Kidney (tissue), 14 donors: ENCODE measurements around the gene WDFY3. TPM values are rescaled to one million over a fixed set of nuclear protein-coding genes. Genes with fewer than 3 reads are reported as not detected.

Experiments
- DNase-seq, 5 donors: peaks; one replicate each; pipeline ENCODE4 v3.0.0-alpha.2; 2013 to 2020
- FAIRE-seq: peaks from 2 replicates; lab custom pipeline; 2012; peaks lifted over from hg19 to GRCh38; lab: Jason Lieb, UNC
- H3K27ac ChIP-seq, 2 donors: one replicate each; pipeline ENCODE4 v1.7.0; 2013; ENCODE audit warnings: low read depth in 2 of 2, low read length in 2 of 2, inconsistent platforms in 1 of 2
- H3K27me3 ChIP-seq: one replicate; pipeline ENCODE4 v1.7.1; 2013; ENCODE audit warnings: low read length, inconsistent platforms; ENCODE audit not compliant: control insufficient read depth, insufficient read depth
- H3K36me3 ChIP-seq, 3 donors: one replicate each; pipeline versions ENCODE4 v1.7.0 to v1.7.1; 2013; ENCODE audit warnings: low read length in 3 of 3, control low read depth in 1 of 3, inconsistent platforms in 1 of 3; ENCODE audit not compliant: insufficient read depth in 3 of 3, control insufficient read depth in 2 of 3
- H3K4me1 ChIP-seq, 3 donors: one replicate each; pipeline versions ENCODE4 v1.7.0 to v1.7.1; 2013; ENCODE audit warnings: low read length in 3 of 3, inconsistent platforms in 1 of 3, low read depth in 1 of 3; ENCODE audit not compliant: control insufficient read depth in 2 of 3, insufficient read depth in 2 of 3
- H3K4me3 ChIP-seq, 3 donors: one replicate each; pipeline versions ENCODE4 v1.7.0 to v1.8.1; 2013; ENCODE audit warnings: low read length in 3 of 3, control low read depth in 1 of 3, inconsistent platforms in 1 of 3
- H3K9ac ChIP-seq, 3 donors: one replicate each; pipeline versions ENCODE4 v1.7.0 to v1.7.1; 2013; ENCODE audit warnings: low read length in 3 of 3, control low read depth in 1 of 3, inconsistent platforms in 1 of 3
- H3K9me3 ChIP-seq, 3 donors: one replicate each; pipeline versions ENCODE4 v1.7.0 to v1.7.1; 2013; ENCODE audit warnings: low read length in 3 of 3, control low read depth in 1 of 3, inconsistent platforms in 1 of 3; ENCODE audit not compliant: control insufficient read depth in 2 of 3, insufficient read depth in 1 of 3
- intact Hi-C: fragments of 100-400 bp; cut with DNase I; formaldehyde crosslinking; loops from one replicate; pipeline ENCODE4 v1.11.1; 2022
- polyA plus RNA-seq: library from polyadenylated mRNA; stranded (reverse); fragments of 350-450 nt; fragmentation: Illumina TruSeq; extraction: RNeasy Lipid Tissue Mini Kit (QIAGEN cat#74804); gene quantifications from one replicate; pipeline ENCODE4 v1.2.3, GENCODE V29; 2014; ENCODE audit warnings: low read depth, low replicate concordance; ENCODE audit not compliant: insufficient read depth
- total RNA-seq: library from RNA; stranded (reverse); fragmentation: NEBNext Ultra II Directional; extraction: Animal tissue kit (Norgen Biotek cat#: 25700); gene quantifications from one replicate; pipeline ENCODE4 v1.2.1, GENCODE V29; 2021
- TF ChIP-seq, protein P1 (sequence below): IDR thresholded peaks from 3 replicates; pipeline ENCODE4 v1.5.1; 2012; ENCODE audit warnings: mild to moderate bottlenecking, moderate library complexity, borderline replicate concordance; ENCODE audit not compliant: insufficient read depth; ENCODE audit errors: extremely low read depth
- donor health status: control.
- donor health status: control.
- donor health status: control.
- donor health status: control.
- donor health status: control.
- donor health status: DM: yes; HTN: yes; CAD: no.
- donor health status: Normal renal cell carcinoma (clear cell type).

The WDFY3 gene
- total and polyA plus RNA-seq, 2 donors from 2014 or later: 9.4 to 151 TPM

DNA sequence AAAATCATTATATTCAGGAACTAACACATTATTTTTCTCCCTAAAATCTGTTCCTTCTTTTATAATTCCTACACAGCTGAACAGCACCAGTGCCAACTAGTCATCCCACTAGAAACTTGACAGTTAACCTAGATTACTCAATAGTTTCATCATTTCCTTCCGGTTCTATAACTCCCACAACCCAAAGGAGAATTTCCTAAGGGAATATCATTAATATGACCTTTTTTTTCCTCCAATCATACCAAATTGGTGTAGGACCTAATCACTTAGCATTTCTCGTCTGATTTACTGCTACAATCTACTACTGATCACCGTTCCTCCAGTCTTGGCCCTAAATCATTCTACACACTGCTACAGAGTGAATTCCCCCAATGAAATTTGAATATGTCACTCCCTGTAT is 45.9 kb downstream of the WDFY3 start:
- Histone ChIP-seq H3K4me3 (no peak overlapping the region), H3K36me3 (no peaks in the 10 kb centered on the region), H3K9ac (no peak overlapping the region), H3K27me3 (no peaks in the 10 kb centered on the region), H3K27ac (no peak overlapping the region), H3K9me3 (no peaks in the 10 kb centered on the region), H3K4me1 (peaks cover 0 to 9% (median 5%) of the 10 kb centered on the region in 3 donors)
- no peak for DNase-seq
- intact Hi-C loops: no loop called here
- TF ChIP-seq, protein P1, sequence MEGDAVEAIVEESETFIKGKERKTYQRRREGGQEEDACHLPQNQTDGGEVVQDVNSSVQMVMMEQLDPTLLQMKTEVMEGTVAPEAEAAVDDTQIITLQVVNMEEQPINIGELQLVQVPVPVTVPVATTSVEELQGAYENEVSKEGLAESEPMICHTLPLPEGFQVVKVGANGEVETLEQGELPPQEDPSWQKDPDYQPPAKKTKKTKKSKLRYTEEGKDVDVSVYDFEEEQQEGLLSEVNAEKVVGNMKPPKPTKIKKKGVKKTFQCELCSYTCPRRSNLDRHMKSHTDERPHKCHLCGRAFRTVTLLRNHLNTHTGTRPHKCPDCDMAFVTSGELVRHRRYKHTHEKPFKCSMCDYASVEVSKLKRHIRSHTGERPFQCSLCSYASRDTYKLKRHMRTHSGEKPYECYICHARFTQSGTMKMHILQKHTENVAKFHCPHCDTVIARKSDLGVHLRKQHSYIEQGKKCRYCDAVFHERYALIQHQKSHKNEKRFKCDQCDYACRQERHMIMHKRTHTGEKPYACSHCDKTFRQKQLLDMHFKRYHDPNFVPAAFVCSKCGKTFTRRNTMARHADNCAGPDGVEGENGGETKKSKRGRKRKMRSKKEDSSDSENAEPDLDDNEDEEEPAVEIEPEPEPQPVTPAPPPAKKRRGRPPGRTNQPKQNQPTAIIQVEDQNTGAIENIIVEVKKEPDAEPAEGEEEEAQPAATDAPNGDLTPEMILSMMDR: no peak
- FAIRE-seq: no peak

DNA sequence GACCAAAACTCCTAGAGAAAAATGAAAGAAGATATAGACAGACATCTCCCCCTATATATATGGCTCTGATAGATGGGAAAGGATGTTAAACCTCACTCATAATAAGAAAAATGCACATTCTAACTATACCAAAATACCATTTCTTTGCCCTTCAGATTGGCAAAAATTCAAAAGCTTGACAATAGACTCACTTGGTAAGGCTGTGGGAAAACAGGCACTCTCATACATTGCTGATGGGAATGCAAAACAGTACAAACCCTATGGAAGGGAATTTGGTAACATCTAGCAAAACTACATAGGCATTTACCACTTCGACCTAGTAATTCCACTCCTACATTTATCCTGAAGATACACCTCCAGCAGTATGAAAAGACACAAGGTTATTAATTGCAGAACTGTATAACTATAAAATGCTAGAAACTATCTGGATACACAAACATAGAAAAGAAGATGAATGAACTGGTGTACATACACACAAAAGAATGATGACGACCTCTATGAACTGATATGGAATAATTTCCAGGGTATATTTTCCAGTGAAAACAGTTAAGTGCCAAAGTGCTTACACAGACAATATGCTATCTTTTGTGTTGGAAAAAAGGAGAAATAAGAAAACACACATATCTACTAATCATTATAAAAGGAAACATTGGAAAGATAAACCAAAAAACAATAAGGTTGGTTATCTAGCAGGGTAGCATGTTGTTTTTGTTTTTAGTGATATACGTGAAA is 48.5 kb downstream of the WDFY3 start:
- no peaks in the 10 kb centered on the region for H3K27me3 ChIP-seq
- H3K9ac ChIP-seq: no peak overlapping the region
- peaks cover 0 to 6% (median 3%) of the 10 kb centered on the region in 3 donors for H3K4me1 ChIP-seq
- no peak overlapping the region for H3K27ac ChIP-seq
- FAIRE-seq (peak; percentile 8), DNase-seq (no peak)
- H3K4me3 ChIP-seq: no peak overlapping the region
- H3K36me3 ChIP-seq: peaks cover 0 to 2% (median 0%) of the 10 kb centered on the region in 3 donors
- TF ChIP-seq, protein P1: no peak
- intact Hi-C loops: no loop called here
- no peaks in the 10 kb centered on the region for H3K9me3 ChIP-seq

DNA sequence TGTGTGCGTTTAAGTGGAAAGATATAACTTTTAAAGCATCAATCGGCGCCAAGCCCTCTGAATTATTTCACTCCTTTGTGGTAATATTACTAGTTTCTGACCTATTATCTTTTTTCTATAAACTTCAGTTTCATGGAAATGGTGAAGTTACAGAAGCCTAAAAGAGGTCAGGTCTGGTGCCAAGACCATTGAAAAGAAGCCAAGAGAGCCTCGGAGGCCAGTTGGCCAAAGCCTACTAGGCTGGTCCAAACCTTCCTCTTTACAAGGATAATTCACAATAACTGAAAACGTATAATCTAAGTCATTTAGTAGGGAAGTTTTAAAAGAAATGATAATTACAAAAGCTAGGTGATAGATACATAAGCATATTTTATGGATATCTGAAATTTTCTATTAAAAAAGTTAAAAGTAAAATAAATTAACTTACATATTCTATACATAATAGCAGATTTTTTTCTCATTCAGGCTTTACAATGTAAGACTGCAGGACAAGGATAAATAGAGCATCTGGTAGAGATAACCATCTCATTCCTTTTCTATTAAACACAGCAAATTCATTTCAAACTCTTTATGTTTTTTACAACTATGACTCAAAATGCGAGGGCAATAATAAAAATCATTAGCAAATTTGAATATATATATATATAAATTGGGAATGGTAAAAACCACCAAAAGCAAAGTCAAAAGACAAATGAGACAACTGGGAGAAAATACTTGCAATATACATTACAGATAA is 49.2 kb downstream of the WDFY3 start:
- DNase-seq (no peak), FAIRE-seq (peak; percentile 6)
- H3K4me1 ChIP-seq: peaks cover 0 to 6% (median 3%) of the 10 kb centered on the region in 3 donors
- H3K36me3 ChIP-seq: peaks cover 0 to 3% (median 0%) of the 10 kb centered on the region in 3 donors
- no peak overlapping the region for H3K4me3 ChIP-seq
- H3K9me3 ChIP-seq: no peaks in the 10 kb centered on the region
- H3K9ac ChIP-seq: no peak overlapping the region
- no peak overlapping the region for H3K27ac ChIP-seq
- TF ChIP-seq, protein P1: no peak
- intact Hi-C loops: no loop called here
- no peaks in the 10 kb centered on the region for H3K27me3 ChIP-seq
